K562 (cell line): ENCODE data around the gene FGF12.

Source experiments
- JUN ChIP-seq, 2 experiments: sonication (generic) in 1 of 2; formaldehyde crosslinking in 1 of 2; IDR thresholded peaks; 2 replicates each; pipeline versions ENCODE4 v1.6.1 to v1.8.0; 2012 to 2022; ENCODE audit warnings: borderline replicate concordance in 2 of 2, mild to moderate bottlenecking in 2 of 2, improper control_type of control experiment in 1 of 2, low read depth in 1 of 2, low read length in 1 of 2, missing genetic modification reagents in 1 of 2
- SNRNP70 ChIP-seq: fragments of 200-400 bp; formaldehyde crosslinking; optimal IDR thresholded peaks from 2 replicates; pipeline ENCODE3; 2017; ENCODE audit warnings: low read depth, low read length
- TAF15 ChIP-seq: fragments of 200-400 bp; formaldehyde crosslinking; IDR thresholded peaks from 2 replicates; pipeline ENCODE4 v1.6.1; 2017; ENCODE audit warnings: mild to moderate bottlenecking, low read depth, low read length, moderate library complexity
- ZBTB1 ChIP-seq: sonication (generic); formaldehyde crosslinking; IDR thresholded peaks from 2 replicates; pipeline ENCODE4 v1.8.1; 2023; ENCODE audit warnings: missing genetic modification reagents, low read depth, mild to moderate bottlenecking, borderline replicate concordance

- TF ChIP-seq ZBTB1 (CRISPR knock-in tag) (no peak), JUN (IDR thresholded peaks at IDR 0.05; ENCODE audit: borderline replicate concordance, low read depth, low read length) (no peak), JUN (CRISPR knock-in tag; IDR thresholded peaks at IDR 0.05; ENCODE audit: borderline replicate concordance) (no peak), SNRNP70 (no peak), TAF15 (no peak)
Measured at GRCh38 chr3:192422997-192423342, 304.4 kb downstream of the FGF12 start.
